SW 1271 (cell line): ENCODE measurements around the gene BLZF1.
"Not testable (repeated sequence)": the region's sequence is repeated elsewhere in the genome, so short reads cannot be mapped to it uniquely, and the experiment has no call there.

Experiments
- DNase-seq, 2 experiments: peaks; one replicate each; lab custom pipeline; 2025; lab: John Stamatoyannopoulos, UW

The BLZF1 gene

DNA sequence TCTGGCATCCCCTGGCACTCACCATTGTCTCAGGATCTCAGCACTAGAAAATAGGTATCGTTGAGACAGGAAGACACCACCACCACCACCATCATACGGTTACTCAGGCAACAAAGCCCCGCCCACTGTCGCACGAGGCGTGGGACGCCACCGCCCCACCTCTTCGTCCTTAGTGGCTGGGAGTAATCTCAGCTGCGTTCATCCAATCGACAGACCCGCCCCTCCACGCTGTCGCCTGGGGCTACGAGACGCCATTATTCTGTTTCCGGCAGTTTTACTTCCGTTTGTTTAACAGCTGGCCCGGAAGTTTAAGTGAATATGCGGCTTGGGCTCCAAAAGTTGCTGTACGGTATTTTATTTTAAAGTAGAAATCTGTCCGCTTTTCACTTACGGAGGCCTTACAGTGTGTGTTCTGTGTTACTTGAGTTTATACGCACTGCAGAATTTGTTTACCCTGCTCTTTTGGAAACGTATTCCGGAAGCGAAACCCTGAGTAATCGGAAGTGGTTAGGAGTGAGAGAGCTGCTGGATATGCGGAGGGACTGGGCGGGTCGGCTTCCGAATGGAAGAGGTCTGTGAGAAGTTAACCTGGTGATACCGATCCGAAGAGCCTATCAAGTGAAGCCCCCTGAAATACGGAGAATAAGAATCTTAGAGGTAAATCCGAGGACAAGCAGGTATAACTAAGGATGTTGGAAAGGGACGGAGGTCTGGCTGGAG lies at the start of gene BLZF1, which contains the start of gene NME7:
Gene BLZF1 (plus strand): TSS at position 510 of the 720 bp plus-strand sequence. CDS start 1,328 bp downstream, outside the sequence.
Gene NME7 (minus strand): TSS at position 112 of the 720 bp plus-strand sequence. CDS start 87 bp downstream, at position 25.
- DNase-seq, result peak; percentile 90 to 93

GRCh38 chr1:169318536-169319244 lies 49.3 kb upstream of the BLZF1 start:
- DNase-seq, result no peak

- DNase-seq, result peak in 1 of 2 experiments; percentile 39
These were observed 46.5 kb upstream of the BLZF1 start for GRCh38 chr1:169321539-169321938.

DNA sequence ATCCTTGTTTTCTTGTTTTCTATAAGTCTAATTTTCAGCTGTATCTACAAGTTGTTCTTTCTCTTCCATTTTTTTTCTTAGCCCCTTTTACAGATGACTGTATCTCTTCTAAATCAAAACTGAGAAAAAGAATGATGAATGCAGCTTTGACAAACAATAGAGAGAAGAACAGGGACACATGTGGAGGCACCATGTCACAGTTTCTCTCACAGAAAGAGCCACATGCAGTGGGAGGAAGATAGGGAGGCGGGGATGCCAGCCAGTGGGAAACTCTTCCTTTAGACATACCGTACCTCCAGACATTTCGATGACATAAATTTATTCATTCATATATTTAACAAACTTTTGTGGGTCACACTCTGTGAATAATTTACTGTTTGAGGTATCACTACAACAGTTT lies 45.9 kb upstream of the BLZF1 start:
- DNase-seq, result no peak

- no peak for DNase-seq
These were observed 42.9 kb upstream of the BLZF1 start for GRCh38 chr1:169325117-169325516.

- no peak for DNase-seq
These were observed 41.6 kb upstream of the BLZF1 start for GRCh38 chr1:169326261-169326955.

GRCh38 chr1:169326956-169327268 lies 41.1 kb upstream of the BLZF1 start:
- peak in 1 of 2 experiments; percentile 18 for DNase-seq

- no peak for DNase-seq
These were observed 40.1 kb upstream of the BLZF1 start for GRCh38 chr1:169327875-169328274.

GRCh38 chr1:169329383-169329782 lies 38.6 kb upstream of the BLZF1 start:
- DNase-seq, result no peak

DNA sequence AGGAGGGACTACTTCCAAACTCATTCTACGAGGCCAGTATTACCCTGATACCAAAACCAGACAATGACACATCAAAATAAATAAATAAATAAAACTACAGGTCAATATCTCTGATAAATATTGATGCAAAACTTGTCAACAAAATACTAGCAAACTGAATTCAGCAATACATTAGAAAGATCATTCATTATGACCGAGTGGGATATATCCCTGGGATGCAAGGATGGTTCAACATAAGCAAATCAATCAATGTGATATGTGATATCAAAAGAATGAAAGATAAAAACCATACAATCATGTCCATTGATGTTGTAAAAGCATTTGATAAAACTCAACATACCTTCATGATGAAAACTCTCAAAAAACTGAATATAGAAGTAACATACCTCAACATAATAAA lies 37.1 kb upstream of the BLZF1 start:
- no peak for DNase-seq

DNA sequence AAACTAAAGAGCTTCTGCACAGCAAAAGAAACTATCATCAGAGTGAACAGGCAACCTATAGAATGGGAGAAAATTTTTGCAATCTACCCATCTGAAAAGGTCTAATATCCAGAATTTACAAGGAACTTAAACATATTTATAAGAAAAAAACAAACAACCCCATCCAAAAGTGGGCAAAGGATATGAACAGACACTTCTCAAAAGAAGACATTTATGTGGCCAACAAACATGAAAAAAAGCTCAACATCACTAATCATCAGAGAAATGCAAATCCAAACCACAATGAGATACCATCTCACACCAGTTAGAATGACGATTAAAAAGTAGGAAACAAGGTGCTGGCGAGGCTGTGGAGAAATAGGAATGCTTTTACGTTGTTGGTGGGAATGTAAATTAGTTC lies 33.3 kb upstream of the BLZF1 start:
- DNase-seq, result not testable (repeated sequence)

- not testable (repeated sequence) for DNase-seq
These were observed 30.9 kb upstream of the BLZF1 start for GRCh38 chr1:169336947-169337715.

DNA sequence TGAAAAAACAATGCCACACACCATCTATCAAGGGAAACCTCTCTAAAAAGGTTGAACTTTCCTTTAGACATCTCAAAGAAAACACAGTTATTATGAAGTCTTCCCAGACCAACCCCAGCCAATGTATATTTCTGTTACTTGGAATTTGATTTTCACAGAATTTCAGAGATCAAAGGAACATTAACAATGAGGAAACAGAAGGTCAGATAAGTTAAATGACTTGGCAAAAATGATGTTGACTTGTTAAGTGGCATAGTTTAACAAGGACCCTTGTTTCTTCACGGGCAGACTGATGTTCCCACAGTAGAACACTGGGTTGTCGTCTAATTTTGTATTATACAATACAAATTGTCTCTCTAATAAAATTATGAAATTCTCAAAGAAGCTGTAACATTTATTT lies 29.4 kb upstream of the BLZF1 start:
- no peak for DNase-seq

- no peak for DNase-seq
These were observed 28.2 kb upstream of the BLZF1 start for GRCh38 chr1:169339773-169340172.

DNA sequence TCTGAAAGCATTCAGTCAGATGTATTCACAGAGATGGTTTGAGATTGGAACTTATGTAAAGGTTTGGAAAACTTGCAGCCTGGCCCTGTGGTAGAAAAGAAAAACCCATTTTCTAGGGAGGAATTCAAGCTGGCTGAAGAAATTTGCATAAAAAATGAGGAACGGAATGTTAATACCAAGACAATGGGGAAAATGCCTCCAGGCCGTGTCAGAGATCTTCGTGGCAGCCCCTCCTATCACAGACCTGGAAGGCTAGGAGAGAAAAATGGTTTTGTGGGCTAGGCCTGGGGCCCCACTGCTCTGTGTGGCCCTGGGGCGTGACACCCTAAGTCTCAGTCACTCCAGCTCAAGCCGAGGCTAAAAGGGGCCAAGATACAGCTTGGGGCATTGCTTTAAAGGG lies 27.1 kb upstream of the BLZF1 start:
- no peak for DNase-seq

- DNase-seq, result not testable (repeated sequence)
These were observed 25.9 kb upstream of the BLZF1 start for GRCh38 chr1:169342096-169342495.

DNA sequence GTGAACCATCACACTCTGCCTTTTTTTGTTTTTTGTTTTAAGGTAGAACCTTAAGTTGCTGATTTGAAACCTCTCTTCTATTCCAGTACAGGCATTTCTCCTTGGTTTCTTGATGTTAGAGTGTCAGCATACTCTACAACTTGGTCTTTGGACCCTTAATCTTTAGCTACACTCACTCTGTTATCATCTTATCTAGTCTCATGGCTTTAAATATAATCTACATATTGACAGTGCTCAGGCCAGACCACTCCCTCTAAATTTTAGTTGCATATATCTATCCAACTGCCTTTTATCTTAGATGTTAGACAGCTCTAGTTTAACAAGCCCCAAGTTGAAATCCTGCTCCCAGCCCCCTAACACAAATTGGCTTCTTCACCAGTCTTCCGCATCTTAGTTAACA lies 22.5 kb upstream of the BLZF1 start:
- DNase-seq, result no peak

DNA sequence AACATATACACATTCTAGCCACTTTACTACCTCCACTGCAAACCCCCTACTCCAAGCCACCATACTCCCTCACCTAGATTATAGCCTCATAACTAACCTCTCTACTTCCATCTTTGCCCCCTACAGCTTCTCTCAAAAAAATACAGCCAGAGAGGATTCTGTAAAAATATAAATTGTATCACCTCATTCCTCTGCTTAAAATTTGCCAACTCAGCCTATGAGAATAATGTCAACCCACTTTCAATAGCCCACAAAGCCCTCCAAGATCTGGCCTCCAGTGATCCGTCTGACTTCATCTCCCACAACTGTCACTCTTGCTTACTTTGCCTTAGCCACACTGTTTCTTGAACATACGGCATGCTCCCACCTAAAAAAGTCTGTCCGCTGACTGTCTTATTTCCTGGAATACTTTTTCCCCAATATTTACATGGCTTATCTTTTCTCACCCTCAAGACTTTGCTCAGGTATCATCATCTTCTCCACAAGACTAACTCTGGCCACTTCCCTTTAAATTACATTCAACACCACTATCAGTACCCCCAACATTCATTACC lies 21.9 kb upstream of the BLZF1 start:
- no peak for DNase-seq

DNA sequence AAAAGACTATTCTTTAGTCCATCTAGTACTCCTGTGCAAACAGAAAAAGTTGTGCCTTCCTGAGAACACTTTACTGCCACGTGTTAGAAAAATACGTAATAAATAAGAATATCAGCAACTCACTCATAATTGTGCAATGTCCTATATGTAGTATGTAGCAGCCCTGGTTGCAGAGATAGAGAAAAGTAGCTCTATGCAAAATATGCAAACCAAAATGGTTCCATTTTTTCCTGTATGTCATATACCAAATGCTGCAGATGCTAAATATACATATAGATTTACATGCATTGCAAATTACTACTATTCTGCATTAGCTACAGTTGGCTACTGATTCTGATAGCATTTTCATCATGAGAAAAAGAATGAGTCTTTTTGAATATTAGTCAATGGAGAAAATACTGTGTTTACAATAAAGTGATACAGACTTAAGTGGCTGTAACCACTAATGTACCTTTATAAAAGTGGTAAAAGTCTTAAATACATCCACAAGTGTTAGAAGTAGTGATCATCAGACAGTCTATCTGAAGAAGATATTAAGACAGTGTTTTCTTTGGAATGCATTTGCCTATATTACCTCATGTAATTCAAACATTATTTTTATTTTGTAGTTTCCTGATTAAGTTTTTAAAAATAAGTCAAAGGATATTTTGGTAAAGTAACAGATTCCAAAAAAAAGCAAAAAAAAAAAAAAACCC lies 20.2 kb upstream of the BLZF1 start:
- DNase-seq, result no peak

DNA sequence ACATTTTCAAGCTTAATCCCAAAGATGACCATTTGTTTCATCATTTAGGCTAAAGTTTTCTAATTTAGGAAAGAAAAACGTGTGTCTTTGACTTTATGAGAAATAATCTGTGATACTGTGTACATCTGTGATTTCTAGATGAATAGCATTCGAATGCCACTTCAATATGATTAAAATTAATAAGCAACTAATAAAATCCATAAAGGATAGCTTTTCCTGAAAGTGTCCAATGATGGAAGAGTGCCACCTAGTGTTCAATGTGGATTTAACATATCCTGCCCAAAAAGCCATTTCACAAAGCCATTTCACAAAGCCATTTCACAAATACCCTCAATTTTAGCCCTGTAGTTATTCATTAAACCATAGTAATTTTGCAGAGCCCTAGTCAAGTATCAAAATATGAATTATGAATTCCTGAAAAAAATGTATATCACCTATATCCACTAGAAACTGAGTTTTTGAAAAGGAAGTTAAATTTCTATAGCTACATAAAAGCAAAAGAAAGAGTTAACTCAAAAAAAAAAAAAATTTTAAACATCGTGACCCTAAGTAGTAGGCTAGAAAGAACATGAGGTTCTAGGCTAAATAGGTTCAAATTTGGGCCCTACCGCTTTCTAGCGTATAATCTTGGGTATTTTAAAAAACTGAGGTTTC lies 19.5 kb upstream of the BLZF1 start:
- DNase-seq, result peak in 1 of 2 experiments; percentile 32

GRCh38 chr1:169360415-169360814 lies 7.6 kb upstream of the BLZF1 start:
- DNase-seq, result no peak
